NT2/D1 (cell line): ENCODE results near the gene DNAH17.

Source experiments
- SUZ12 ChIP-seq: IDR thresholded peaks from 2 replicates; pipeline ENCODE4 v1.6.1; 2011; ENCODE audit not compliant: insufficient read length, insufficient read depth; ENCODE audit errors: extremely low read depth
- ZNF274 ChIP-seq: IDR thresholded peaks from 2 replicates; pipeline ENCODE4 v1.6.1; 2011; ENCODE audit warnings: mild to moderate bottlenecking, low read depth, low read length

- TF ChIP-seq ZNF274, result no peak
- TF ChIP-seq SUZ12, result no peak
These were observed 91.7 kb downstream of the DNAH17 start for GRCh38 chr17:78485290-78486168.
